ENCODE results near the gene TMEM270. TPM values are rescaled to one million over a fixed set of nuclear protein-coding genes. Genes with fewer than 3 reads are reported as not detected.

TMEM270 gene
- polyA plus RNA-seq (2011; rRNA removed) (not detected in 2 replicates), polyA minus RNA-seq (2011; rRNA and poly(A)+ RNA removed) (not detected in 2 replicates)

- TF ChIP-seq CTCF (IDR thresholded peaks at IDR 0.05; ENCODE audit: insufficient read depth, low read depth, low read length): no peak
- Histone ChIP-seq H3K4me3 (ENCODE audit: low read depth, low read length) (no peak within 1 kb of the TSS), H3K36me3 (ENCODE audit: control insufficient read depth, insufficient read depth, low read length) (no peaks in the 10 kb centered on the region), H3K27me3 (ENCODE audit: control insufficient read depth, insufficient read depth, low read length) (no peaks in the 10 kb centered on the region; the same call in 1 of the 2 replicates)
- CTCF ChIA-PET: no interaction called here
- POLR2A ChIA-PET: no interaction called here
- no peak for DNase-seq (ENCODE audit: low read depth)
Observed at GRCh38 chr7:73860859-73861258, at the start of gene TMEM270. TMEM270 (plus strand) TSS chr7:73861159; CDS start chr7:73861195, 36 bp downstream.

- TF ChIP-seq CTCF (IDR thresholded peaks at IDR 0.05; ENCODE audit: insufficient read depth, low read depth, low read length): peak; percentile 92
Observed at GRCh38 chr7:73811760-73812168, 49.2 kb upstream of the TMEM270 start.

GRCh38 chr7:73812996-73813395 is 48.0 kb upstream of the TMEM270 start:
- H3K4me3 ChIP-seq (ENCODE audit: low read depth, low read length): no peak overlapping the region
- H3K36me3 ChIP-seq (ENCODE audit: control insufficient read depth, insufficient read depth, low read length): no peaks in the 10 kb centered on the region
- no peak for DNase-seq (ENCODE audit: low read depth)
- H3K27me3 ChIP-seq (ENCODE audit: control insufficient read depth, insufficient read depth, low read length): no peaks in the 10 kb centered on the region
- ChIA-PET POLR2A (no interaction called here), CTCF (interaction anchor here (1.0 to 4.4 kb wide), 2 partner anchors 41 to 43 kb away, joined by 3 to 58 read pairs; no protein-coding TSS in a partner anchor)
- no peak for TF ChIP-seq CTCF (IDR thresholded peaks at IDR 0.05; ENCODE audit: insufficient read depth, low read depth, low read length)

More at GRCh38 chr7:73811760-73812168, 49.2 kb upstream of the TMEM270 start:
- Histone ChIP-seq H3K27me3 (ENCODE audit: control insufficient read depth, insufficient read depth, low read length) (no peaks in the 10 kb centered on the region), H3K36me3 (ENCODE audit: control insufficient read depth, insufficient read depth, low read length) (no peaks in the 10 kb centered on the region), H3K4me3 (ENCODE audit: low read depth, low read length) (no peak overlapping the region)
- POLR2A ChIA-PET: interaction anchor here (0.6 kb wide), 1 partner anchor 44 kb away, joined by 3 read pairs; no protein-coding TSS in a partner anchor
- DNase-seq (ENCODE audit: low read depth): no peak
- CTCF ChIA-PET: interaction anchor here (0.7 to 4.4 kb wide), 19 partner anchors 9 to 583 kb away, joined by 3 to 58 read pairs (median 5); partner anchors contain the start of gene METTL27

- ChIA-PET POLR2A (no interaction called here), CTCF (interaction anchor here (0.6 to 1.8 kb wide), 4 partner anchors 10 to 100 kb away, joined by 3 to 7 read pairs (median 4); no protein-coding TSS in a partner anchor)
- Histone ChIP-seq H3K4me3 (ENCODE audit: low read depth, low read length) (no peak overlapping the region), H3K27me3 (ENCODE audit: control insufficient read depth, insufficient read depth, low read length) (no peaks in the 10 kb centered on the region), H3K36me3 (ENCODE audit: control insufficient read depth, insufficient read depth, low read length) (no peaks in the 10 kb centered on the region)
- TF ChIP-seq CTCF (IDR thresholded peaks at IDR 0.05; ENCODE audit: insufficient read depth, low read depth, low read length): no peak
- DNase-seq (ENCODE audit: low read depth): no peak
Observed at GRCh38 chr7:73815436-73815835, 45.5 kb upstream of the TMEM270 start.

- no peak overlapping the region for H3K4me3 ChIP-seq (ENCODE audit: low read depth, low read length)
- no peaks in the 10 kb centered on the region for H3K36me3 ChIP-seq (ENCODE audit: control insufficient read depth, insufficient read depth, low read length)
- H3K27me3 ChIP-seq (ENCODE audit: control insufficient read depth, insufficient read depth, low read length): no peaks in the 10 kb centered on the region
- ChIA-PET POLR2A (interaction anchor here (0.6 kb wide), 1 partner anchor 20 kb away, joined by 7 read pairs; no protein-coding TSS in a partner anchor), CTCF (interaction anchor here (1.2 kb wide), 1 partner anchor 38 kb away, joined by 4 read pairs; no protein-coding TSS in a partner anchor)
- TF ChIP-seq CTCF (IDR thresholded peaks at IDR 0.05; ENCODE audit: insufficient read depth, low read depth, low read length): no peak
- DNase-seq (ENCODE audit: low read depth): no peak
Observed at GRCh38 chr7:73817121-73817520, 43.8 kb upstream of the TMEM270 start.

Measured in BJ (cell line).